ENCODE data around the gene RB1.
"Not testable (repeated sequence)": the region's sequence is repeated elsewhere in the genome, so short reads cannot be mapped to it uniquely, and the experiment has no call there.

The RB1 gene

DNA sequence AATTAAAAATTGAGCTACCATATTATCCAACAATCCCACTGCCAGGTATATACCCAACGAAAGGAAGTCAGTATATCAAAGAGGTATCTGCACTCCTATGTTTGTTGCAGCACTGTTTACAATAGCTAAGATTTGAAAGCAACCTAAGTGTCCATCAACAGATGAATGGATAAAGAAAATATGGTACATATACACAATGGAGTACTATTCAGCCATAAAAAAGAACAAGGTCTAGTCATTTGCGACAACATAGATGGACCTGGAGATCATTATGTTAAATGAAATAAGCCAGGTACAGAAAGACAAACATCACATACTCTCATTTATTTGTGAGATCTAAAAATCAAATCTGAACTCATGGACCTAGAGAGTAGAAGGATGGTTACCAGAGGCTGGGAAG is 52.0 kb downstream of the RB1 start:
- not testable (repeated sequence) for DNase-seq

DNA sequence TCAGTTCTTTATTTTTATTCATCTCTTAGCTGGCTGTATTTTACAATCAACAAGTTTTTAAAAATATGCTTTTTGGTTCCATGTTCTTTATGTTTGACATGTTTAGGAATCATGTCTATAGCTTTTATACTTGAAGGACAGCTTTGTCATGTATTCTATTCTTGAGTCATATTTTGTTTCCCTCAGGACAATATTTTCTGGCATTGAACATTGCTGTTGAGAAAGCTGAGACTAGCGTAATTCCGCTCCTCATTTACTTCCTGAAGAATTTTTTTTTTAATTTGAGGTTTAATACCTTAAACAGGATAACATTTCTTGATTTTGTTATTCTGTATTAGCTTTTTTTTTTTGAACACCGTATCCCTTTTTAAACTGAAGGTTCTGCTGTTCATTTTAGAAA is 53.2 kb downstream of the RB1 start:
- DNase-seq = no peak

GRCh38 chr13:48369988-48370387 is 66.4 kb downstream of the RB1 start:
- no peak for DNase-seq

- no peak for DNase-seq
Observed at GRCh38 chr13:48370815-48371214, 67.3 kb downstream of the RB1 start.

- no peak for DNase-seq
Observed at GRCh38 chr13:48377857-48378256, 74.3 kb downstream of the RB1 start.

- DNase-seq = no peak
Observed at GRCh38 chr13:48380581-48380980, 77.0 kb downstream of the RB1 start.

- DNase-seq = no peak
Observed at GRCh38 chr13:48383384-48383783, 79.8 kb downstream of the RB1 start.

DNA sequence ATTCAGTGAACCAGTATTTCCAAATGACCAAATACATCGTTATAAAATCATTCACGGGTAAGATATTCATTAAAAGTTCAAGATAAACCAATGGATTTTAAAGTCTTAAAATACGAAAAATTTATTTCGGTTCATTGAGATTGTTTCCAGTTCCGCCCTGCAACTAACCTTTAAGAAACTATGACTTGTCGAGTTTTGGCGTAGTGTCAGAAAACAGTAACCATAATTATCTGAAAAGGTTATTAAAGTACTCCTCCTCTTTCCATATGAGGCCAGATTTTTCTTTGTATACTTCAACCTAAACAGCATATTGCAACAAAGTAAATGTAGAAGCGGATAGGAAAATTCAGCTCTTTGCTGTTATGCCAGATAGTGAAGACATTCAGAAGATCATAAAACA is 83.3 kb downstream of the RB1 start:
- no peak for DNase-seq

DNA sequence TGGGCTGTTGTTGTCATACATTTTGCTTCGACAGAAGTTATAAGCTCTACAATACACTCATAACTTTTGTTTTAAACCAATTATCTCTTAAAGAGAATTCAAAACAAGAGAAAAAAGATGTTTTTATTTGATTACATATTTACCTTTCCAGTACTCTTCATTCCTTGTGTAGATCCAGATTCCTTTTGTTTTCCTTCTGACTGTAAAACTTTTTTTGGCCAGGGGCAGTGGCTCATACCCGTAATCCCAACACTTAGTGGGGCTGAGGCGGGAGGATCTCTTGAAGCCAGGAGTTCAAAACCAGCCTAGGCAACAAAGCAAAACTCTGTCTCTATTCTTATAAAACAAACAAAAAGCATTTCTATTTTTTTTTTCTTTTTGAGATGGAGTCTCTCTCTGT is 87.7 kb downstream of the RB1 start:
- no peak for DNase-seq

DNA sequence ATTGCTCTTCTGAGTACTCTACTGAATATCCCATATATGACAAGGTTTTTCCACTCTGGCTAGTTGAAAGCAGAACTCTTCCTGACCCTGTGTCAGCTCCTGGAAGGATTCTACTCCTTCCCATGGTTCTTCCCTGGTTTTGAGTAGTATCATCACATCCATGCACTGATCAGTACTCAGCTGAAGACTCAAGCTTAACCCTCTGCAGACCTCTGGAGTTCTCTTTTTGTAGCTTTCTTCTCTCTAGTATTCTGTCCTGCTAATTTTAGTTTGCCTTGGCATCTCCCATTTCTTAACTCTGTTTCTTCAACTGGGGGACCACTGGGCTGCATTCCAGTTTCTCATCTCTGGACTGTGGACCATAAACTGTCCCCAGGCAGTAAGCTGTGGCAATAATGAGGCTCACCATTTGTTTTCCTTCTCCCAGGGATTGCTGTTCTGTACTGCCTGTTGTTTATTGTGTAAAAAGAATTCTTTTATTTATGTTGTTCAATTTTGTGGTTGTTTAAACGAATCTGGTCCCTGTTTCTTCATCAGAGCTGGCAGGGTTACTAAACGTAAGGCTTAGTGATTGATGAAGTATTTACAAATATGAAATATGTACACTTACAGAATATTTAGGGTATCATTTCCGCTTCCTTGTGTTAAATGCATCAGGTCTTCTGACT is 89.6 kb downstream of the RB1 start:
- no peak for DNase-seq

DNA sequence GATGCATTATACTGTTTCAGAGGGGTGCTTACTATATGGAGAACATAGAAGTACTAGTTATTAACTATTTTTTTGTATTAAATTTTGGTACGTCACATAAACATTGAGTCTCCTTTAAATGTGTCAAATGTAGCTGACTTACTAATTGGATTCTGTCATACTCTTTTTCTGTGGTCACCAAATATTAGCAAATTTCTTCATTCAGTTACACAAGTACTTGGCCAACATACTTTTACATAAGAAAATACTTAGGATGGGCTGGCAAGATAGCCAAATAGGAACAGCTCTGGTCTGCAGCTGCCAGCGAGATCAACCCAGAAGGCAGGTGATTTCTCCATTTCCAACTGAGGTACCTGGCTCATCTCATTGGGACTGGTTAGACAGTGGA is 90.1 kb downstream of the RB1 start:
- DNase-seq = no peak

- no peak for DNase-seq
Observed at GRCh38 chr13:48397744-48398143, 94.2 kb downstream of the RB1 start.

DNA sequence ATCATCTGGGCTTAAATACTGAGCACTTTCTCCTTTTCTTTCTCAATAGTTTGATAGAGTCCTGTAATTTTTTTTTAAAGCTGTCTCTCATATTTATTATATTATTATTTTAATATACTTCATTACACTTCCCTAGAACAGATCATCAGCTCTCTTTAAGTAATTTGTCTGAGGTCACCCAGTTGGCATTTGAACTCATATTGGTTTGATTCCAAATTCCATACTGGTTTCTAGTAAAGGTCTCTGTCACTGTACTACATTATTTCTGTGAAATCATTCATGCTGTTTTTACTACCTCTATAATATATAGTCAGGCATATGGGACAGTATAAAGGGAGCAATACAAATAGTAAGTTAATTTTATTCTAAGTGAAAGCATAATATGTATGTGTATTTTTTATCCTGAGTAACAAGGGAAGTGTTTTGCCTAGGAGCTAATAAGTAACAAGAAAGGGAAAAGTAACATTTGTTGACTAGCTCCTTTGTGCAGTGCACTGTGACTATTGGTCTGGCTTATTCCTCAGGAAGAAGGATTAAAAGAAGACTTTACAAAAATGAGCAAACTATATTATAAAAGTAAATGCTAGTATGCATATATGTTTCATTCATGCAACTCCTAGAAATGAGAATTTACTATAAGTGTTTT is 95.0 kb downstream of the RB1 start:
- no peak for DNase-seq

- DNase-seq = no peak
Observed at GRCh38 chr13:48400090-48400694, 96.6 kb downstream of the RB1 start.

GRCh38 chr13:48400850-48401291 is 97.3 kb downstream of the RB1 start:
- DNase-seq = no peak

- no peak for DNase-seq
Observed at GRCh38 chr13:48401480-48401879, 97.9 kb downstream of the RB1 start.

DNA sequence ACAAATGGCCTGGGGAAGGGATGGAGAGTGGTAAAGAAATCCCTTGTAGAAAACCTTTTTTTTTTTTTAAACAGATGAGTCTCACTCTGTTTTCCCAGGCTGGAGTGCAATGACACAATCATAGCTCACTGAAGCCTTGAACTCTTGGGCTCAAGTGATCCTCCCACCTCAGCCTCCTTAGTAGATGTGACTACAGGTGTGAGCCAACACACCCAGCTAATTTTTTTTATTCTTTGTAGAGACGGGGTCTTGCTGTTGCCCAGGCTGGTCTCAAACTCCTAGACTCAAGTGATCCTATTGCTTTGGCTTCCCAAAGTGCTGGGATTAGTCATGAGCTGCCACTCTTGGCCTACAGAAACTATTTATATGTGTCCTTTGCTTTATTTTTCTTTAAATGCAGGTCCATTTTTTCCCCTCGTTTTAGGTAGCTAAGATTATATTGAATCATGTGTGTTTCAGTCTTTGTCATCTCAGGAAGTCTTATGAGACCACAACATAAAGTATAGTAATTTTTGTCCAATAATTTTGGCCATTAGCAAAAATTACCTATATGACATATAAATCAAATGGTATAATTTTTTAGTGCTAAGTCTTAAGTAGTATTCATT is 98.9 kb downstream of the RB1 start:
- no peak for DNase-seq

GRCh38 chr13:48403151-48403631 is 99.6 kb downstream of the RB1 start:
- no peak for DNase-seq

GRCh38 chr13:48403913-48404312 is 100.4 kb downstream of the RB1 start:
- DNase-seq = no peak

GRCh38 chr13:48404952-48405351 is 101.4 kb downstream of the RB1 start:
- DNase-seq = no peak

DNA sequence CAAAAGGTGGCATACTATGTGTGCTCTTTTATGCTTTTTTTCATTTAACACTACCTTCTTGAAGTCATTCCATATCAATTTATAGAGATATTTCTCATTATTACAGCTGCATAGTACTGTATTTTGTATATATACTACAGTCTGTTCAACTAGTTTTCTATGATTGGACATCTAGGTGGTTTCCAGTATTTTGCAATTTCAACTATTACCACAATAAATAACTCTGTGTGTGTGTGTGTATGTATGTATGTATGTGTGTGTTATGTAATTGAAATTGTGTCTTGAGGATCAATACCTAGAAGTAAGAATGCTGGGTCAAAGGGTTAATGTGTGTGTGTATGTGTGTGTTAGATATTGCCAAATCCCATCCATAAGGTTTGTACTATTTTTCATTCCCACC is 102.3 kb downstream of the RB1 start:
- DNase-seq = no peak

DNA sequence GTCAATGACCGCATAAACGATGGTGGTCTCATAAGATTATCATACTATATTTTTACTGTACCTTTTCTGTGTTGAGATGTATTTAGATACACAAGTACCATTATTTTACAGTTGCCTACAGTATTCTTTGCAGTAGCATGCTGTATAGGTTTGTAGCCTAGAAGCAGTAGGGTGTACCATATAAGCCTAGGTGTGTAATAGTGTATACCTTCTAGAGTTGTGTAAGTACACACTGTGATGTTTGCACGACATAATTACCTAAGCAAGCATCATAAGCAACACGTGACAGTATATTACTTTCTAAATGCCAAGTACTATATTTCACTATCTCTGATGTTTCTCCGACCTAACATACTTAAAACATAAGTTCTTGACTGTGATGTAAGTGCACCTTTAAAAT is 106.6 kb downstream of the RB1 start:
- no peak for DNase-seq

- no peak for DNase-seq
Observed at GRCh38 chr13:48411147-48411794, 107.7 kb downstream of the RB1 start.

Measured in NCI-H1436 treated with DMSO at 0.1 percent for 48 hours (cell line).